GM23338 (cell line): ENCODE measurements around the gene AGBL4. TPM values are rescaled to one million over a fixed set of nuclear protein-coding genes. Genes with fewer than 3 reads are reported as not detected.
A peak's percentile ranks its signal among the peaks of the same experiment; 100 is the strongest.

ENCODE experiments used
- ATAC-seq: fragments of 200-7000 bp; cut with Tn5 transposase; 3 replicates; pipeline ENCODE4 v1.9.1; 2020
- DNase-seq: peaks from one replicate; pipeline ENCODE4 v3.0.0-alpha.2; 2015; ENCODE audit warnings: low spot score
- H2AFZ ChIP-seq: fragments of 200-600 bp; sonication (generic); 2 replicates; pipeline ENCODE4 v1.8.0; 2016; ENCODE audit warnings: antibody characterized with exemption, mild to moderate bottlenecking, moderate library complexity
- H3F3A ChIP-seq: fragments of 200-600 bp; sonication (generic); replicated peaks from 2 replicates; pipeline ENCODE4 v1.8.0; 2017; ENCODE audit warnings: antibody characterized with exemption, mixed run types, low read depth
- H3K27ac ChIP-seq: fragments of 200-600 bp; sonication (generic); 2 replicates; pipeline ENCODE4 v1.6.1; 2016; ENCODE audit warnings: low read depth
- H3K27me3 ChIP-seq: fragments of 200-600 bp; sonication (generic); 2 replicates; pipeline ENCODE4 v1.8.0; 2016; ENCODE audit warnings: mild to moderate bottlenecking, mixed run types, moderate library complexity; ENCODE audit not compliant: insufficient read depth
- H3K36me3 ChIP-seq: fragments of 200-600 bp; sonication (generic); 2 replicates; pipeline ENCODE4 v1.8.0; 2016; ENCODE audit warnings: mild to moderate bottlenecking; ENCODE audit not compliant: insufficient read depth
- H3K4me1 ChIP-seq: fragments of 200-600 bp; sonication (generic); 2 replicates; pipeline ENCODE4 v1.8.0; 2016; ENCODE audit warnings: mild to moderate bottlenecking, moderate library complexity; ENCODE audit not compliant: insufficient read depth
- H3K4me2 ChIP-seq: fragments of 200-600 bp; sonication (generic); 2 replicates; pipeline ENCODE4 v1.7.1; 2017; ENCODE audit warnings: mixed run types
- H3K4me3 ChIP-seq: fragments of 200-600 bp; sonication (generic); 2 replicates; pipeline ENCODE4 v1.6.1; 2016; ENCODE audit warnings: mixed run types
- H3K79me2 ChIP-seq: fragments of 200-600 bp; sonication (generic); replicated peaks from 2 replicates; pipeline ENCODE4 v1.8.0; 2017; ENCODE audit warnings: mild to moderate bottlenecking; ENCODE audit not compliant: insufficient read depth
- H3K9me2 ChIP-seq: fragments of 200-600 bp; sonication (generic); 2 replicates; pipeline ENCODE4 v1.8.0; 2017; ENCODE audit not compliant: insufficient read depth
- H4K20me1 ChIP-seq: fragments of 200-600 bp; sonication (generic); replicated peaks from 2 replicates; pipeline ENCODE4 v1.8.0; 2017; ENCODE audit warnings: mild to moderate bottlenecking; ENCODE audit not compliant: insufficient read depth
- H3K27ac Mint-ChIP-seq: 2 replicates; pipeline ENCODE4 v1.8.0; 2020; ENCODE audit warnings: inconsistent platforms, mild to moderate bottlenecking, moderate library complexity, mixed read lengths
- H3K27me3 Mint-ChIP-seq: 3 replicates; pipeline ENCODE4 v1.8.0; 2022; ENCODE audit warnings: low read depth, mild to moderate bottlenecking, moderate library complexity, mixed read lengths, inconsistent platforms; ENCODE audit not compliant: insufficient read depth, poor library complexity
- H3K36me3 Mint-ChIP-seq: 3 replicates; pipeline ENCODE4 v1.8.0; 2021; ENCODE audit warnings: low read depth, mild to moderate bottlenecking, inconsistent platforms, moderate library complexity, mixed read lengths
- H3K4me1 Mint-ChIP-seq: 3 replicates; pipeline ENCODE4 v1.8.0; 2020; ENCODE audit warnings: mild to moderate bottlenecking, inconsistent platforms, mixed read lengths
- H3K4me3 Mint-ChIP-seq: 3 replicates; pipeline ENCODE4 v1.8.0; 2021; ENCODE audit warnings: moderate library complexity, mild to moderate bottlenecking, inconsistent platforms, mixed read lengths
- H3K9me3 Mint-ChIP-seq: 3 replicates; pipeline ENCODE4 v1.8.0; 2020; ENCODE audit warnings: moderate library complexity, mild to moderate bottlenecking, inconsistent platforms, mixed read lengths
- CREB1 ChIP-seq: fragments of 250-450 bp; sonication (Bioruptor Pico); IDR thresholded peaks from 2 replicates; pipeline ENCODE4 v1.5.0; 2020; ENCODE audit warnings: low read depth, mild to moderate bottlenecking, moderate library complexity
- CTCF ChIP-seq, 2 experiments: fragments of 200-600 bp in 1 of 2; sonication (generic) in 1 of 2; conservative IDR thresholded peaks; 2 replicates each; pipeline versions ENCODE4 v1.5.1 to v1.6.1; 2016 to 2017; ENCODE audit warnings: antibody characterized with exemption in 2 of 2, low read depth in 2 of 2, mild to moderate bottlenecking in 2 of 2, moderate library complexity in 1 of 2
- EZH2 ChIP-seq: fragments of 200-600 bp; sonication (generic); IDR thresholded peaks from one replicate; pipeline ENCODE4 v1.8.0; 2017; ENCODE audit warnings: antibody characterized with exemption, mild to moderate bottlenecking, low read depth; ENCODE audit not compliant: unreplicated experiment
- JUNB ChIP-seq: IDR thresholded peaks from one replicate; pipeline ENCODE4 v1.6.1; 2016; ENCODE audit warnings: antibody characterized with exemption; ENCODE audit not compliant: unreplicated experiment
- NANOG ChIP-seq: IDR thresholded peaks from 2 replicates; pipeline ENCODE4 v1.6.1; 2016; ENCODE audit warnings: antibody characterized with exemption, borderline replicate concordance
- polyA plus RNA-seq: library from polyadenylated mRNA; unstranded; fragments of >200 nt; fragmentation: Nextera tagmentation; extraction: Ambion mirVana; gene quantifications from 2 replicates; pipeline ENCODE4 v1.2.1, GENCODE V29; 2016
- total RNA-seq: library from RNA; depleted of rRNA; stranded (reverse); fragments of >200 nt; shearing (Covaris generic); gene quantifications from 2 replicates; pipeline ENCODE4 v1.2.3, GENCODE V29; 2014
- TF ChIP-seq, protein P1 (sequence below): IDR thresholded peaks from one replicate; pipeline ENCODE4 v1.6.1; 2018; ENCODE audit warnings: antibody characterized with exemption; ENCODE audit not compliant: unreplicated experiment

The AGBL4 gene
- total and polyA plus RNA-seq, 2 experiments from 2014 or later = 0.91 to 1.5 TPM

- peaks cover 7% of the 10 kb centered on the region for H3K27me3 Mint-ChIP-seq
- no peak overlapping the region for H3K27ac Mint-ChIP-seq
- H3K79me2 ChIP-seq = peaks cover 22% of the 10 kb centered on the region
- peaks cover 44% of the 10 kb centered on the region for H3K36me3 Mint-ChIP-seq
- no peak overlapping the region for H3K4me3 Mint-ChIP-seq
- H2AFZ ChIP-seq = no peak overlapping the region
- H4K20me1 ChIP-seq = no peaks in the 10 kb centered on the region
- no peaks in the 10 kb centered on the region; the same call in 1 of the 2 replicates for H3K9me2 ChIP-seq
- no peaks in the 10 kb centered on the region for H3K36me3 ChIP-seq
- no peak for DNase-seq
- no peaks in the 10 kb centered on the region for H3K27me3 ChIP-seq
- no peak overlapping the region for H3K27ac ChIP-seq
- TF ChIP-seq JUNB (no peak), EZH2 (no peak)
- no peak for ATAC-seq
- H3F3A ChIP-seq = no peaks in the 10 kb centered on the region
- peaks cover 6% of the 10 kb centered on the region for H3K4me1 ChIP-seq
- no peaks in the 10 kb centered on the region for H3K4me1 Mint-ChIP-seq
- no peak overlapping the region for H3K4me3 ChIP-seq
- no peak overlapping the region for H3K4me2 ChIP-seq
- H3K9me3 Mint-ChIP-seq = peaks cover 92% of the 10 kb centered on the region
These were observed 770.8 kb downstream of the AGBL4 start for GRCh38 chr1:49252917-49253316.

GRCh38 chr1:49251019-49251784, 772.6 kb downstream of the AGBL4 start:
- no peaks in the 10 kb centered on the region for H4K20me1 ChIP-seq
- TF ChIP-seq JUNB (no peak), NANOG (no peak), CTCF (conservative IDR thresholded peaks at IDR 0.05; ENCODE audit: low read depth in 2 of 2) (peak; percentile 17 to 42; a peak in 2 of 4 replicates), CREB1 (CRISPR knock-in tag) (no peak)
- TF ChIP-seq, protein P1, sequence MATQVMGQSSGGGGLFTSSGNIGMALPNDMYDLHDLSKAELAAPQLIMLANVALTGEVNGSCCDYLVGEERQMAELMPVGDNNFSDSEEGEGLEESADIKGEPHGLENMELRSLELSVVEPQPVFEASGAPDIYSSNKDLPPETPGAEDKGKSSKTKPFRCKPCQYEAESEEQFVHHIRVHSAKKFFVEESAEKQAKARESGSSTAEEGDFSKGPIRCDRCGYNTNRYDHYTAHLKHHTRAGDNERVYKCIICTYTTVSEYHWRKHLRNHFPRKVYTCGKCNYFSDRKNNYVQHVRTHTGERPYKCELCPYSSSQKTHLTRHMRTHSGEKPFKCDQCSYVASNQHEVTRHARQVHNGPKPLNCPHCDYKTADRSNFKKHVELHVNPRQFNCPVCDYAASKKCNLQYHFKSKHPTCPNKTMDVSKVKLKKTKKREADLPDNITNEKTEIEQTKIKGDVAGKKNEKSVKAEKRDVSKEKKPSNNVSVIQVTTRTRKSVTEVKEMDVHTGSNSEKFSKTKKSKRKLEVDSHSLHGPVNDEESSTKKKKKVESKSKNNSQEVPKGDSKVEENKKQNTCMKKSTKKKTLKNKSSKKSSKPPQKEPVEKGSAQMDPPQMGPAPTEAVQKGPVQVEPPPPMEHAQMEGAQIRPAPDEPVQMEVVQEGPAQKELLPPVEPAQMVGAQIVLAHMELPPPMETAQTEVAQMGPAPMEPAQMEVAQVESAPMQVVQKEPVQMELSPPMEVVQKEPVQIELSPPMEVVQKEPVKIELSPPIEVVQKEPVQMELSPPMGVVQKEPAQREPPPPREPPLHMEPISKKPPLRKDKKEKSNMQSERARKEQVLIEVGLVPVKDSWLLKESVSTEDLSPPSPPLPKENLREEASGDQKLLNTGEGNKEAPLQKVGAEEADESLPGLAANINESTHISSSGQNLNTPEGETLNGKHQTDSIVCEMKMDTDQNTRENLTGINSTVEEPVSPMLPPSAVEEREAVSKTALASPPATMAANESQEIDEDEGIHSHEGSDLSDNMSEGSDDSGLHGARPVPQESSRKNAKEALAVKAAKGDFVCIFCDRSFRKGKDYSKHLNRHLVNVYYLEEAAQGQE = no peak
- H3F3A ChIP-seq = no peaks in the 10 kb centered on the region

More at GRCh38 chr1:49251019-49251784, 772.6 kb downstream of the AGBL4 start:
- no peak overlapping the region for H3K27ac ChIP-seq
- H3K9me3 Mint-ChIP-seq = peaks cover 93% of the 10 kb centered on the region
- H2AFZ ChIP-seq = no peak overlapping the region
- H3K36me3 ChIP-seq = no peaks in the 10 kb centered on the region
- ATAC-seq = no peak
- H3K27me3 Mint-ChIP-seq = peaks cover 2% of the 10 kb centered on the region
- H3K4me3 Mint-ChIP-seq = no peak overlapping the region
- no peaks in the 10 kb centered on the region for H3K27me3 ChIP-seq
- H3K9me2 ChIP-seq = no peaks in the 10 kb centered on the region; the same call in 1 of the 2 replicates
- H3K4me1 ChIP-seq = no peaks in the 10 kb centered on the region
- peaks cover 22% of the 10 kb centered on the region for H3K79me2 ChIP-seq
- H3K4me1 Mint-ChIP-seq = no peaks in the 10 kb centered on the region
- H3K4me3 ChIP-seq = no peak overlapping the region
- H3K4me2 ChIP-seq = no peak overlapping the region
- peak; percentile 33 for DNase-seq
- peaks cover 34% of the 10 kb centered on the region for H3K36me3 Mint-ChIP-seq
- H3K27ac Mint-ChIP-seq = no peak overlapping the region
